ENCODE measurements around the gene TMEM26.
A peak's percentile ranks its signal among the peaks of the same experiment; 100 is the strongest.

TMEM26 gene

GRCh38 chr10:61410353-61411070 is 42.7 kb downstream of the TMEM26 start:
- ChIA-PET POLR2A (no interaction called here), CTCF (no interaction called here)
- no peak overlapping the region for H3K4me3 ChIP-seq (ENCODE audit: low read depth, low read length)
- TF ChIP-seq, protein P1, sequence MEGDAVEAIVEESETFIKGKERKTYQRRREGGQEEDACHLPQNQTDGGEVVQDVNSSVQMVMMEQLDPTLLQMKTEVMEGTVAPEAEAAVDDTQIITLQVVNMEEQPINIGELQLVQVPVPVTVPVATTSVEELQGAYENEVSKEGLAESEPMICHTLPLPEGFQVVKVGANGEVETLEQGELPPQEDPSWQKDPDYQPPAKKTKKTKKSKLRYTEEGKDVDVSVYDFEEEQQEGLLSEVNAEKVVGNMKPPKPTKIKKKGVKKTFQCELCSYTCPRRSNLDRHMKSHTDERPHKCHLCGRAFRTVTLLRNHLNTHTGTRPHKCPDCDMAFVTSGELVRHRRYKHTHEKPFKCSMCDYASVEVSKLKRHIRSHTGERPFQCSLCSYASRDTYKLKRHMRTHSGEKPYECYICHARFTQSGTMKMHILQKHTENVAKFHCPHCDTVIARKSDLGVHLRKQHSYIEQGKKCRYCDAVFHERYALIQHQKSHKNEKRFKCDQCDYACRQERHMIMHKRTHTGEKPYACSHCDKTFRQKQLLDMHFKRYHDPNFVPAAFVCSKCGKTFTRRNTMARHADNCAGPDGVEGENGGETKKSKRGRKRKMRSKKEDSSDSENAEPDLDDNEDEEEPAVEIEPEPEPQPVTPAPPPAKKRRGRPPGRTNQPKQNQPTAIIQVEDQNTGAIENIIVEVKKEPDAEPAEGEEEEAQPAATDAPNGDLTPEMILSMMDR (IDR thresholded peaks at IDR 0.05; ENCODE audit: insufficient read depth, low read length, missing control alignments), result no peak
- DNase-seq (ENCODE audit: low read depth, low spot score), result no peak

DNA sequence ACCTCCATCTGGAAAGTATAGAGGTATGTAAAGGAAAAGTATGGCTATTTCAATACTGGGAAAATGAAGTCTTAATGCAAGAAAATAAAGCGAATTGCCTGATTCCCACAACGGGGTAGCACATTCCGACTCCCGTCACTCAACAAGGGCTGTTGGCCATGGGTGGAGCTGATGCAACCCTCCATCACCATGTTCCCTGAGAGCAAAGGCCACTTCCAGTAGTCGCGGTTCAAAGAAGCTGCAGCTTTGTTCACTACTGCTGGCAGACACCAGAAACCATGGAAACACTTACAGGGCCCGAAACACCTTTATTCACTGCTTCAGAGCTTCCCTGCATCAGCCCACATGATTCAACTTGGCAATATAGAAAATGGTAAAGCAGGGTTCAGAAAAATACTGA is 44.0 kb downstream of the TMEM26 start:
- ChIA-PET POLR2A (no interaction called here), CTCF (no interaction called here)
- no peak overlapping the region for H3K4me3 ChIP-seq (ENCODE audit: low read depth, low read length)
- no peak for DNase-seq (ENCODE audit: low read depth, low spot score)
- TF ChIP-seq, protein P1 (IDR thresholded peaks at IDR 0.05; ENCODE audit: insufficient read depth, low read length, missing control alignments), result no peak

- ChIA-PET CTCF (no interaction called here), POLR2A (no interaction called here)
- no peak overlapping the region for H3K4me3 ChIP-seq (ENCODE audit: low read depth, low read length)
- DNase-seq (ENCODE audit: low read depth, low spot score), result no peak
- TF ChIP-seq, protein P1 (IDR thresholded peaks at IDR 0.05; ENCODE audit: insufficient read depth, low read length, missing control alignments), result no peak
Observed at GRCh38 chr10:61408105-61408504, 45.1 kb downstream of the TMEM26 start.

DNA sequence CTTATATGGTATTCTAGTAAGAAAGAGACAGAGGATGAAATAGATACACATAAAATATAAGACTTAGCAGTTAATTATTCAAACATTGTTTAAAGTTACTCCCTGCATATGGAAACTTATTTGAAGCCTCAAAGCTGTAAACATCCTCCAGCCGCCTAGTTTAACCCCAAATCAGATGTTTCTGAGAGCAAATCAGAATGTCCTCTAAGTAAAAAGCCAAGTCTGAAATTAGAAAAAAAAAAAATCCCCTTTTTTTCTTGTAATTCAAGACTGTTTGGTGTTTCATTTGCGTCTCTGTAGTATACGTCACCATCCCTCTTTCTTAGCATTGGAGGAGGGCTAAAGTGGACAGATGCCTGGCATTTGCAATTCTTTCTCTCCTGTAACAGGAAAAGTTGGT is 46.4 kb downstream of the TMEM26 start:
- TF ChIP-seq, protein P1 (IDR thresholded peaks at IDR 0.05; ENCODE audit: insufficient read depth, low read length, missing control alignments), result no peak
- no peak for DNase-seq (ENCODE audit: low read depth, low spot score)
- no peak overlapping the region for H3K4me3 ChIP-seq (ENCODE audit: low read depth, low read length)
- POLR2A ChIA-PET, result no interaction called here
- CTCF ChIA-PET, result interaction anchor here (0.6 kb wide), 1 partner anchor 10 kb away, joined by 3 read pairs; no protein-coding TSS in a partner anchor

DNA sequence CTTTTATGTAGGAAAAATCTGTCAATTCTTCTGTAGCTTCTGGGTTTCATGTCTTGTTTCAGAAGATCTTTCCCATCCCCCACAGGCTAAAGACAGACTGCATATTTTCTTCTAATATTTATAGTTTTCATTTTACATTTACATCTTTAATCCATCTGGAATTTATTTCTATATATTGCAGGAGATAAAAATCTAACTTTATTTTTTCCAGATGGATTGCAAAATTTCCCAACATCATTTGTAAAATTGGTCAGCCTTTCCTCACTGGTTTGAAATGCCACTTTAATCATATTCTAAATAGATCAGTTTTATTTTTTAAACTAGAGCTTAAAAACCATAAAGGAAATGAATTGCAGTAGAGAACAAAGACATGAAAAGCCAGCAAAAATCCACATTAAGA is 46.9 kb downstream of the TMEM26 start:
- DNase-seq (ENCODE audit: low read depth, low spot score), result no peak
- TF ChIP-seq, protein P1 (IDR thresholded peaks at IDR 0.05; ENCODE audit: insufficient read depth, low read length, missing control alignments), result no peak
- H3K4me3 ChIP-seq (ENCODE audit: low read depth, low read length), result no peak overlapping the region
- POLR2A ChIA-PET, result no interaction called here
- CTCF ChIA-PET, result no interaction called here

DNA sequence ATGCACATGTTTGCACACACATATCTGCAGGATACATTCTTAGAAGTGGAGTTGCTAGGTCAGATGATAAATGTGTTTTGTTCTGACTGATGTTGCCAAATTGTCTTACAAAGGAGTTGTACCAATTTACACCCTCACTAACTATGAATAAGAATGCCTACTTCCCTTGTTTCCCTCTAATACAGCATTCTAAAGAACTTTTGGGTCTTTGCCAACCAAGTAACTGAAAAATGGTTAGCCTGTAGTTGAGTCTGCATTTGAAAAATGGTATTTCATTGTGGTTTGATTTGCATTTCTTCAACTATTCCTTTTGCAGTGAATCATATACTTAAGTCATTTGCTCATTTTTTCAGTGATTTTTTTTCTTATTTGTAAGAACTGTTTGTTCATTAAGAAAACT is 48.4 kb downstream of the TMEM26 start:
- ChIA-PET POLR2A (no interaction called here), CTCF (no interaction called here)
- no peak overlapping the region for H3K4me3 ChIP-seq (ENCODE audit: low read depth, low read length)
- peak; percentile 29 for DNase-seq (ENCODE audit: low read depth, low spot score)
- TF ChIP-seq, protein P1 (IDR thresholded peaks at IDR 0.05; ENCODE audit: insufficient read depth, low read length, missing control alignments), result no peak

All from AG04449 (cell line).